Frontal cortex (tissue), 4 donors: ENCODE measurements around the gene PLXNB3. TPM values are rescaled to one million over a fixed set of nuclear protein-coding genes. Genes with fewer than 3 reads are reported as not detected.
"Not testable (repeated sequence)": the region's sequence is repeated elsewhere in the genome, so short reads cannot be mapped to it uniquely, and the experiment has no call there.

Experiments used
- DNase-seq, 2 donors: peaks; one replicate each; pipeline ENCODE4 v3.0.0; 2012; ENCODE audit warnings: low spot score in 2 of 2
- FAIRE-seq: peaks from 2 replicates; lab custom pipeline; 2012; peaks lifted over from hg19 to GRCh38; lab: Jason Lieb, UNC
- total RNA-seq: library from RNA; depleted of rRNA; stranded (reverse); fragments of >200 nt; gene quantifications from one replicate; pipeline ENCODE4 v1.2.3, GENCODE V29; 2014
- donor health status: control.
- donor health status: control.
- donor health status: control.

The PLXNB3 gene
- 0.82 TPM for total RNA-seq

- FAIRE-seq (no peak), DNase-seq (peak; percentile 80 to 82)
Measured at GRCh38 chrX:153763989-153764755, at the start of gene PLXNB3. Gene PLXNB3 (plus strand): TSS chrX:153764249. CDS start chrX:153765536, 1,287 bp downstream.

GRCh38 chrX:153714256-153714655 lies 49.8 kb upstream of the PLXNB3 start:
- FAIRE-seq (no peak), DNase-seq (no peak)

- DNase-seq (no peak), FAIRE-seq (no peak)
Measured at GRCh38 chrX:153717445-153717844, 46.6 kb upstream of the PLXNB3 start.

- FAIRE-seq, result no peak
- DNase-seq, result no peak
Measured at GRCh38 chrX:153719238-153719637, 44.8 kb upstream of the PLXNB3 start.

GRCh38 chrX:153719701-153720100 lies 44.3 kb upstream of the PLXNB3 start:
- DNase-seq (no peak), FAIRE-seq (no peak)

GRCh38 chrX:153722704-153723350 lies 41.2 kb upstream of the PLXNB3 start:
- DNase-seq, result no peak
- FAIRE-seq, result no peak

- FAIRE-seq (no peak), DNase-seq (no peak)
Measured at GRCh38 chrX:153723351-153724251, 40.4 kb upstream of the PLXNB3 start.

GRCh38 chrX:153724252-153725038 lies 39.6 kb upstream of the PLXNB3 start, which contains the start of the genes ABCD1 and BCAP31:
Gene ABCD1 (plus strand): TSS chrX:153724856. CDS start chrX:153725267, 411 bp downstream.
Gene BCAP31 (minus strand): TSS chrX:153724387. CDS start chrX:153723244, 1,143 bp downstream.
- DNase-seq, result peak; percentile 90 to 94
- FAIRE-seq, result no peak

- DNase-seq, result no peak
Measured at GRCh38 chrX:153725039-153725831, 38.8 kb upstream of the PLXNB3 start.

GRCh38 chrX:153725832-153726285 lies 38.2 kb upstream of the PLXNB3 start:
- DNase-seq (no peak), FAIRE-seq (no peak)

More at GRCh38 chrX:153725039-153725831, 38.8 kb upstream of the PLXNB3 start:
- FAIRE-seq, result no peak

- FAIRE-seq (no peak), DNase-seq (peak; percentile 49 to 58)
Measured at GRCh38 chrX:153726286-153727122, 37.5 kb upstream of the PLXNB3 start.

- FAIRE-seq (no peak), DNase-seq (peak; percentile 61 to 71)
Measured at GRCh38 chrX:153727123-153727931, 36.7 kb upstream of the PLXNB3 start.

GRCh38 chrX:153728095-153728494 lies 36.0 kb upstream of the PLXNB3 start:
- no peak for FAIRE-seq
- no peak for DNase-seq

- FAIRE-seq, result no peak
- DNase-seq, result no peak
Measured at GRCh38 chrX:153728951-153729631, 35.0 kb upstream of the PLXNB3 start.

- not testable (repeated sequence) for FAIRE-seq, DNase-seq
Measured at GRCh38 chrX:153730115-153730514, 33.9 kb upstream of the PLXNB3 start.
